DOHH2 (cell line): Measurements from ENCODE around the gene FOXN1.

Source experiments
- CTCF ChIP-seq: fragments of 200-600 bp; sonication (generic); IDR thresholded peaks from one replicate; pipeline ENCODE4 v1.5.1; 2014; ENCODE audit warnings: antibody characterized with exemption, mild to moderate bottlenecking, low read depth, low read length; ENCODE audit not compliant: poor library complexity, severe bottlenecking
- EZH2phosphoT487 ChIP-seq: fragments of 200-600 bp; sonication (generic); IDR thresholded peaks from 2 replicates; pipeline ENCODE4 v1.6.1; 2017; ENCODE audit warnings: borderline replicate concordance, mild to moderate bottlenecking, antibody characterized with exemption, low read length, moderate library complexity, mixed read lengths

- no peak for TF ChIP-seq CTCF
- no peak for TF ChIP-seq EZH2phosphoT487
Observed at GRCh38 chr17:28579526-28579925, 73.4 kb downstream of the FOXN1 start.
